ENCODE results near the gene HCFC1R1.

HCFC1R1 gene

DNA sequence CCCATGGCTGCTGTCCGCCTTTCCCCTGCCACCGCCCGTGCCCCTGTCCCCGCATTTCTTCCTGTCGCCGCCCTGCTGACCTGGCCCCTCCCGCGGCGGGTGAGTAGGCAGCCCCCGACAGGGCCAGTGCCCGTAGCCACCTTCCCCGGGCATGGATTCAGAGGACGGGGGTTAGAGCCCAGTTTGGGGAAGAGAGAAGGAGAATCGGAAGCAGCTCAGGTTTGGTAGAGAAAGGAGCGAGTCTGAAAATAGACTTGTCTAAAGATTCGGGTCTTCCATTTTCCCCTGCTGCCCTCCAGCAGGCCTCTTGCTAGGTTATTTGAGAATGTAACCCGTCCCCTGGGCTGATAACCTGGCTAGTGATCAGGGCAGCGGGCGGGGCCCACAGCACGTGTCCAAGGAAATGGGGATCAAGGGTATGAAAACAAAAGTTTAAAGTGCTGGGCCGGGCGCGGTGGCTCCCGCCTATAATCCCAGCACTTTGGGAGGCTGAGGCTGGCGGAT lies 18.9 kb downstream of the HCFC1R1 start:
- TF ChIP-seq, protein P1, sequence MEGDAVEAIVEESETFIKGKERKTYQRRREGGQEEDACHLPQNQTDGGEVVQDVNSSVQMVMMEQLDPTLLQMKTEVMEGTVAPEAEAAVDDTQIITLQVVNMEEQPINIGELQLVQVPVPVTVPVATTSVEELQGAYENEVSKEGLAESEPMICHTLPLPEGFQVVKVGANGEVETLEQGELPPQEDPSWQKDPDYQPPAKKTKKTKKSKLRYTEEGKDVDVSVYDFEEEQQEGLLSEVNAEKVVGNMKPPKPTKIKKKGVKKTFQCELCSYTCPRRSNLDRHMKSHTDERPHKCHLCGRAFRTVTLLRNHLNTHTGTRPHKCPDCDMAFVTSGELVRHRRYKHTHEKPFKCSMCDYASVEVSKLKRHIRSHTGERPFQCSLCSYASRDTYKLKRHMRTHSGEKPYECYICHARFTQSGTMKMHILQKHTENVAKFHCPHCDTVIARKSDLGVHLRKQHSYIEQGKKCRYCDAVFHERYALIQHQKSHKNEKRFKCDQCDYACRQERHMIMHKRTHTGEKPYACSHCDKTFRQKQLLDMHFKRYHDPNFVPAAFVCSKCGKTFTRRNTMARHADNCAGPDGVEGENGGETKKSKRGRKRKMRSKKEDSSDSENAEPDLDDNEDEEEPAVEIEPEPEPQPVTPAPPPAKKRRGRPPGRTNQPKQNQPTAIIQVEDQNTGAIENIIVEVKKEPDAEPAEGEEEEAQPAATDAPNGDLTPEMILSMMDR (IDR thresholded peaks at IDR 0.05) = no peak

DNA sequence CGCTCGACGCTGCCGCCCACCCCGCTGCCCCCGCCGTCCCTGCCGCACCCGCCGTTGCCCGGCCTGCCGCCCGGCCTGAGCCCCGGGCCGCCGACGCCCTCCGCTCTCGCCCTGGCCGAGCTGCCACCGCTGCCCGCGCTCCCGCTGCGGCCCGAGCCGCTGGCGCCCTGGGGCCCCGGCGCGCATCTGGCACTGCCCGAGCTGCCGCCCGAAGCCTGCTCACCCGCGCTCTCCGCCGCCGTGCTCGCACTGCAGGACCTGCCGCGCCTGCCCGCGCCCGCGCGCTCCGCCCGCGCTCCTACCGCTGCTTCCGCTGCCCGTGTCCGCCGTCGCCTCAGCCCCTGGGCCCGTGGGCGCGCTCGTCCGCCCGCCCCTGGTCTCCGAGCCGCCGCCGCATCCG lies 19.4 kb downstream of the HCFC1R1 start:
- TF ChIP-seq, protein P1 (IDR thresholded peaks at IDR 0.05) = no peak

DNA sequence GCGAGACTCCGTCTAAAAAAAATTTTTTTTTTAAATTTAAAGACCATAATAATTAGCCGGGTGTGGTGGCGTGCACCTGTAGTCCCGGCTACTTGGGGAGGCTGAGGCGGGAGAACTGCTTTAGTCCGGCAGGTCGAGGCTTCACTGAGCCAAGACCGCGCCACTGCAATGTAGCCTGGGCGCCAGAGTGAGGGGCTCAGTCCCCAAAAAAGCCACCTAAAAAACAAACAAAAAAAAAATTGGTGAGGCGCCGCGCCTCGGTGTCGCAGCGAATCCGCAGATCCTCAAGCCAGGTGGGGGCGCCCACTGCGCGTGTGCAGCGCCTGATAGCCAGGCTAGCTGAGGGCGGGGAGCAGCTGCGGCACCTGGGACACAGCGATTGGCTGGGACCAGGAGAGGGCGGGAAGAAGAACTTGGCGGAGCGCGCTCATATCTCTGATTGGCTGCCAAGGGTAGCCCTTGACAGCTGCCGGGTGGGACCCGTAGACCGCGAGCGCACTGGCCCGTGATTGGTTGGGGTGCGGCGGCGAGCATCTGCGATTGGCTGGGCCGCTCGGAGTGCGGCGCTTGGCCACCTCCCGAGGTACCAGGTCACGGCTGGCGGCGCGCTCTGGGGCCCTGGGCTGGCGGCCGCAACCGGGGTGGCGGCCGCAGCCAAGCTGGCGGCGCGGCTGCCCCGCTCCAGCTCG lies 20.0 kb downstream of the HCFC1R1 start:
- TF ChIP-seq, protein P1 (IDR thresholded peaks at IDR 0.05) = peak; percentile 59; the same call in 1 of the 2 replicates

DNA sequence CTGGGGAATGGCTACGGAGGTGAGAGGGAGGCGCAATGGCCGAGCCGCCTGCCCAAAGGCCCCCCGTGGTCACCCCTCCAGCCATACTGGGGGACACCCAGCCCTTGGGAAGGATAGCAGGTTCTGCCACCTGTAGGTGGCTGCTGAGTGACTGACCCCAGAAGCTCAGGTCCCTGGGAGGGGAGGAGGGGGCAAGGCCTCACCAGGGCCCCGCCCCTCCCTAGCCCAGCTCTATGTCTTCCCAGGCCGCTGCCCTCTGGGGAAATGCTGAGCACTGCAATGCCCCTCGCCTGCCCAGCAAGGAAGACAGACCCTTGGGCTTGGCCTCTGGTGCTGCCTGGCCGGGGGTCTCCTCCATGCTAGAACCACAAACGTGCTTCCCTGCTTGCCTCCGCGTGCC lies 22.4 kb downstream of the HCFC1R1 start:
- TF ChIP-seq, protein P1 (IDR thresholded peaks at IDR 0.05) = no peak

- TF ChIP-seq, protein P1 (IDR thresholded peaks at IDR 0.05) = no peak
Observed at GRCh38 chr16:3000540-3000939, 23.2 kb downstream of the HCFC1R1 start.

DNA sequence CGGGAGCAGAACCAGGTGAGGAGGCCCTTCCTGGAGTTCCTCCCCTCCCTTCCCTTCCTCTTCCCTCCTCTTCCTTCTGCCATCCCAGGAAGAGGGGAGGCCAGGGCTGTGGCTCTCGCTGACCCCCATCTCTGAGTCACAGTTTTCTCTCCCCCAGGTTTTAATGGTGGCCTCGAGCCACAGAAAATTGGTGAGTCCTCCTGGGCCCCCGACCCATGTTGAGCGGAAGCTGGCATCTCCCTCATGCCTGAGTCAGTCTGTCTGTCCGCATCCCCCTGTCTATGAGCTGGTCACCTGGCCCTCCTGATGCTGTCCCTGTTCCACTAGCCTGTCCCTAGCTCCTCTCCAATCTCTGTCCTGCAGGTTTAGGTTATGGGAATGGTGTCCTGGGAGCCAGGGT lies 23.8 kb downstream of the HCFC1R1 start:
- TF ChIP-seq, protein P1 (IDR thresholded peaks at IDR 0.05) = no peak

DNA sequence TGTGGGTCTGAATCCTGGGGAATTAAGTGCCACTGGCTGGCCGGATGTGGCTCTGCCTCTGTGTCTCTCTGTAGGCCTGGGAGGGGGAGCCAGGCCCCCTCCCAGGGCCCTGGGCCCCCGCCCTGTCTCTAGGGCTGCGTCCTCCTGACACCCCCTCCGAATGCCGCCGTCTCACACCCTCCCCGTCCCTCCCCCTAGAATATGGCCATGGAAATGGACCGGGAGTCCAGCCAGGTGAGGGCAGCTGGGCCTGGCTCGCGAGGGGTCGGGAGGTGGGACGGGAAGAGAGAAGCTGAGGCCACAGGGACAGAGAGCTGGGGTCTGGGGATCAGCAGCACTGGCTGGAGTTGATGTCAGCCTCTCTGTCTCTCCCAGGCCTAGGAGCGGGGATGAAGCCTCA lies 27.4 kb downstream of the HCFC1R1 start:
- TF ChIP-seq, protein P1 (IDR thresholded peaks at IDR 0.05) = no peak
